Panc1 (cell line): ENCODE data around the gene KIAA1958. TPM values are rescaled to one million over a fixed set of nuclear protein-coding genes. Genes with fewer than 3 reads are reported as not detected.
A peak's percentile ranks its signal among the peaks of the same experiment; 100 is the strongest.

Experiments used
- ATAC-seq: fragments of 200-7000 bp; cut with Tn5 transposase; 2 replicates; pipeline ENCODE4 v1.9.1; 2020; ENCODE audit warnings: mild to moderate bottlenecking, moderate library complexity
- BruUV-seq: library from RNA; stranded (reverse); fragments of 400-500 nt; replicated peaks from 2 replicates; lab custom pipeline; 2021; lab: Mats Ljungman, UMichigan
- CTCF ChIA-PET: fragments of 300-600 bp; sonication (Branson Sonifier 250); formaldehyde crosslinking; loops from one replicate; lab custom pipeline; 2022; ENCODE audit warnings: antibody characterized with exemption; lab: Charles Lee
- POLR2A ChIA-PET: fragments of 300-600 bp; sonication (Branson Sonifier 250); formaldehyde crosslinking; loops from one replicate; lab custom pipeline; 2022; ENCODE audit warnings: antibody characterized with exemption; lab: Charles Lee
- DNase-seq: peaks from one replicate; pipeline ENCODE4 v3.0.0-alpha.2; 2010; ENCODE audit warnings: low read depth, low spot score
- H3K27ac ChIP-seq: 2 replicates; pipeline ENCODE4 v1.5.1; 2011; ENCODE audit warnings: mild to moderate bottlenecking, low read length, inconsistent platforms
- H3K27me3 ChIP-seq: fragments of 200-500 bp; sonication (Bioruptor generic); 2 replicates; pipeline ENCODE4 v1.6.0; 2014; ENCODE audit warnings: low read length, inconsistent platforms; ENCODE audit not compliant: control insufficient read depth, insufficient read depth
- H3K36me3 ChIP-seq: fragments of 200-500 bp; sonication (Bioruptor generic); 2 replicates; pipeline ENCODE4 v1.5.1; 2014; ENCODE audit warnings: inconsistent platforms, mild to moderate bottlenecking, low read length, moderate library complexity; ENCODE audit not compliant: control insufficient read depth, insufficient read depth
- H3K4me1 ChIP-seq: 2 replicates; pipeline ENCODE4 v1.5.1; 2011; ENCODE audit warnings: inconsistent platforms, mild to moderate bottlenecking, low read length, moderate library complexity; ENCODE audit not compliant: control insufficient read depth, insufficient read depth
- H3K4me3 ChIP-seq, 2 experiments: 2 replicates each; pipeline ENCODE4 v1.5.1; 2011 to 2012; ENCODE audit warnings: low read depth in 2 of 2, low read length in 2 of 2, mild to moderate bottlenecking in 2 of 2, inconsistent platforms in 1 of 2, moderate library complexity in 1 of 2
- H3K9me3 ChIP-seq: fragments of 200-500 bp; sonication (Bioruptor generic); 2 replicates; pipeline ENCODE4 v1.5.1; 2014; ENCODE audit warnings: low read depth, mild to moderate bottlenecking, inconsistent platforms, low read length, moderate library complexity; ENCODE audit not compliant: control insufficient read depth, insufficient read depth
- CTCF ChIP-seq: fragments of 450-650 bp; IDR thresholded peaks from 2 replicates; pipeline ENCODE4 v1.5.1; 2017; ENCODE audit warnings: mild to moderate bottlenecking
- POLR2AphosphoS5 ChIP-seq: IDR thresholded peaks from 2 replicates; pipeline ENCODE4 v1.6.1; 2012; ENCODE audit warnings: mild to moderate bottlenecking, low read depth, low read length, moderate library complexity
- REST ChIP-seq, 2 experiments: IDR thresholded peaks; 2 replicates each; pipeline ENCODE4 v1.6.1; 2011 to 2012; ENCODE audit warnings: low read depth in 2 of 2, control low read depth in 1 of 2, low read length in 1 of 2, mild to moderate bottlenecking in 1 of 2, moderate library complexity in 1 of 2; ENCODE audit not compliant: insufficient read depth in 1 of 2
- SIN3A ChIP-seq: IDR thresholded peaks from 2 replicates; pipeline ENCODE4 v1.6.1; 2012; ENCODE audit warnings: low read depth, mild to moderate bottlenecking, low read length, moderate library complexity, borderline replicate concordance; ENCODE audit not compliant: insufficient read depth
- TCF7L2 ChIP-seq: IDR thresholded peaks from 2 replicates; pipeline ENCODE4 v1.6.1; 2011; ENCODE audit warnings: mild to moderate bottlenecking, low read depth, low read length, inconsistent platforms
- in situ Hi-C: cut with HindIII; loops from 2 replicates; pipeline ENCODE4 v1.10.0; 2016; ENCODE audit warnings: low sequenced_read_pairs, low pct_unique_long_range_greater_than_20kb
- intact Hi-C: fragments of 100-400 bp; cut with micrococcal nuclease; formaldehyde crosslinking; loops from one replicate; pipeline ENCODE4 v1.10.0; 2022; ENCODE audit not compliant: unreplicated experiment
- total RNA-seq: library from RNA; stranded (reverse); gene quantifications from one replicate; pipeline ENCODE4 v1.2.1, GENCODE V29; 2021; ENCODE audit not compliant: unreplicated experiment

The KIAA1958 gene
- total RNA-seq, 1 experiment from 2014 or later: 10.4 TPM

GRCh38 chr9:112489039-112489546, 2.5 kb downstream of the KIAA1958 start:
- no peaks in the 10 kb centered on the region for H3K27me3 ChIP-seq
- TF ChIP-seq SIN3A (no peak), POLR2AphosphoS5 (no peak), CTCF (no peak), TCF7L2 (no peak), REST (IDR thresholded peaks at IDR 0.05; ENCODE audit: insufficient read depth in 1 of 2, low read depth in 2 of 2, low read length in 1 of 2) (no peak)
- ChIA-PET POLR2A (no interaction called here), CTCF (no interaction called here)
- H3K27ac ChIP-seq: 0 out of 2 replicates have a peak overlapping the region, but pooled peaks have one; percentile 48
- H3K4me1 ChIP-seq: peaks cover 16% of the 10 kb centered on the region; the same call in 1 of the 2 replicates
- BruUV-seq: no TSS peak
- ATAC-seq (no peak), DNase-seq (no peak)
- intact Hi-C loops: loop anchor here (10.0 kb wide), 2 partner anchors 216 to 306 kb away; no protein-coding TSS in a partner anchor
- H3K4me3 ChIP-seq: no peak overlapping the region
- peaks cover 7% of the 10 kb centered on the region; the same call in 1 of the 2 replicates for H3K9me3 ChIP-seq
- no peaks in the 10 kb centered on the region; the same call in 1 of the 2 replicates for H3K36me3 ChIP-seq
- in situ Hi-C loops: no loop called here

- DNase-seq (no peak), ATAC-seq (no peak)
- in situ Hi-C loops (no loop called here), intact Hi-C loops (loop anchor here (10.0 kb wide), 2 partner anchors 215 to 305 kb away; no protein-coding TSS in a partner anchor)
- CTCF ChIA-PET: no interaction called here
- no peak for TF ChIP-seq SIN3A
- no peak for TF ChIP-seq POLR2AphosphoS5
- no peak for TF ChIP-seq TCF7L2
- TF ChIP-seq REST (IDR thresholded peaks at IDR 0.05; ENCODE audit: insufficient read depth in 1 of 2, low read depth in 2 of 2, low read length in 1 of 2): no peak
- TF ChIP-seq CTCF: no peak
- H3K27ac ChIP-seq: no peak overlapping the region
- H3K4me1 ChIP-seq: peaks cover 16% of the 10 kb centered on the region; the same call in 1 of the 2 replicates
- peaks cover 11% of the 10 kb centered on the region; the same call in 1 of the 2 replicates for H3K9me3 ChIP-seq
- no peaks in the 10 kb centered on the region for H3K27me3 ChIP-seq
- H3K4me3 ChIP-seq: no peak overlapping the region
- POLR2A ChIA-PET: no interaction called here
- no TSS peak for BruUV-seq
- H3K36me3 ChIP-seq: no peaks in the 10 kb centered on the region; the same call in 1 of the 2 replicates
Measured at GRCh38 chr9:112489876-112490666, 3.4 kb downstream of the KIAA1958 start.
